GM12891 (cell line): Measurements from ENCODE around the gene ST6GAL1.

Experiments
- PAX5 ChIP-seq: IDR thresholded peaks from 2 replicates; pipeline ENCODE4 v1.6.1; 2011; ENCODE audit warnings: low read length, moderate library complexity, mild to moderate bottlenecking; ENCODE audit not compliant: insufficient read depth, severe bottlenecking
- POLR2A ChIP-seq: IDR thresholded peaks from 2 replicates; pipeline ENCODE4 v1.6.1; 2011; ENCODE audit warnings: low read depth, low read length, control low read depth
- POLR2AphosphoS5 ChIP-seq: IDR thresholded peaks from 2 replicates; pipeline ENCODE4 v1.6.1; 2011; ENCODE audit warnings: low read depth, low read length, control low read depth
- POU2F2 ChIP-seq: IDR thresholded peaks from 2 replicates; pipeline ENCODE4 v1.6.1; 2011; ENCODE audit warnings: low read depth, mild to moderate bottlenecking, control low read depth, low read length, moderate library complexity
- SPI1 ChIP-seq: IDR thresholded peaks from 2 replicates; pipeline ENCODE4 v1.6.1; 2011; ENCODE audit warnings: low read depth, low read length, control low read depth
- TAF1 ChIP-seq: IDR thresholded peaks from 2 replicates; pipeline ENCODE4 v1.6.1; 2011; ENCODE audit warnings: low read depth, low read length, control low read depth

DNA sequence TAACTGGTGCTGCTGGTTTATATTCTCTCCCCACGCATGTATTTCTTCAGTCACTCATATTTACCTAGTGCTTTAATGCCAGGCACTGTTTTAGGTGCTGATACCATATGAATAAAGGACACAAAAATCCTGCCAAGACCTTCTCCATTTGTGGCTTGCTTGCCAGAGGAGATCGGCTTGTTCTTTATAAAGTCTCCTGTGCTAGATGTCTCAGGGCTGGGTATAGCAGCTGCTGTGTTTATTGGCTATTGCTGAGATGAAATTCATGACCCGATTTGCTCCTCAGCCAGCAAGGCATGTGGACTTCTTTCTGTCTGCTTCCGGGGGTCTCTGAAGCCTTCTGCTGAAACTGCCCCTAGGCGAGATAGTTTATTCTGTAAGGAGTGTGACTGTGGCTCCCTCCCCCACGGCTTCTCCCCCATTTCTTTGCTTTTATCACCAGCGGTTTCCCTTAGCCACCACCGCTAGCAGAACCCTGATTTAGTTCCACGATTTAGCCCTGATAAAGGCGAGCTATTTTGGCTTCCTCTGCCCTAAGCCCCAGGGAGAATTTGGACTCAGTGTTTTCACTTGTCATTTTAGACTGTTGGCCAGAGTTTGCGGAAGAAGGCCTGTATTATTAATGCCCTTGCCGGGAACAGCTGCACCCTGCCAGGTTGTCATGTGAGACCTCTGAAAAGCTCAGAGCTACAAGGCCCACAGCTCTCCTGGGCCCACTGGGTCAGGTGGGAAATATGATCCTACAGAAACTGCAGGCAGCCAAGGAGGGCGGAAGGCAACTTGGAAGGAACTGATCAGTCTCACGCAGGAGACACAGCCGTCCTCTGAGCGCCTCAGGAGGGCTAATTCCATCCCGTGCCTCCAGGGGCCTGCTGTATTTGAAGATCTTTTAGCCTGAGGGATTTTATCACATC is 46.8 kb downstream of the ST6GAL1 start:
- no peak for TF ChIP-seq POLR2AphosphoS5
- no peak for TF ChIP-seq TAF1
- TF ChIP-seq POLR2A: no peak
- no peak for TF ChIP-seq SPI1
- TF ChIP-seq PAX5: no peak
- no peak for TF ChIP-seq POU2F2
